Dedifferentiated amniotic fluid mesenchymal stem cell (primary cell): ENCODE data around the gene PKDCC.

Experiments
- DNase-seq: peaks from one replicate; pipeline ENCODE4 v3.0.0-alpha.2; 2016; ENCODE audit errors: extremely low spot score

The PKDCC gene

GRCh38 chr2:42089340-42089925, 41.6 kb downstream of the PKDCC start:
- no peak for DNase-seq

GRCh38 chr2:42090216-42090615, 42.4 kb downstream of the PKDCC start:
- no peak for DNase-seq

GRCh38 chr2:42091671-42092070, 43.9 kb downstream of the PKDCC start:
- DNase-seq, result no peak

GRCh38 chr2:42092084-42092996, 44.5 kb downstream of the PKDCC start:
- no peak for DNase-seq

GRCh38 chr2:42094114-42094513, 46.3 kb downstream of the PKDCC start:
- DNase-seq, result no peak

- DNase-seq, result peak; percentile 82
Measured at GRCh38 chr2:42095923-42096408, 48.1 kb downstream of the PKDCC start.

GRCh38 chr2:42096869-42097591, 49.2 kb downstream of the PKDCC start:
- DNase-seq, result no peak

- no peak for DNase-seq
Measured at GRCh38 chr2:42098571-42099437, 51.0 kb downstream of the PKDCC start.

- no peak for DNase-seq
Measured at GRCh38 chr2:42099438-42100173, 51.8 kb downstream of the PKDCC start.

- DNase-seq, result no peak
Measured at GRCh38 chr2:42100683-42101205, 52.9 kb downstream of the PKDCC start.

GRCh38 chr2:42101206-42102023, 53.6 kb downstream of the PKDCC start:
- no peak for DNase-seq

- DNase-seq, result peak; percentile 62
Measured at GRCh38 chr2:42102024-42102590, 54.3 kb downstream of the PKDCC start.

GRCh38 chr2:42102591-42103450, 55.0 kb downstream of the PKDCC start:
- no peak for DNase-seq

GRCh38 chr2:42103829-42104228, 56.0 kb downstream of the PKDCC start:
- no peak for DNase-seq

- no peak for DNase-seq
Measured at GRCh38 chr2:42104621-42105020, 56.8 kb downstream of the PKDCC start.

GRCh38 chr2:42105330-42106256, 57.8 kb downstream of the PKDCC start:
- no peak for DNase-seq

GRCh38 chr2:42106257-42106816, 58.5 kb downstream of the PKDCC start:
- no peak for DNase-seq
